ENCODE data around the gene CARMIL1.

GRCh38 chr6:25603251-25603650 is 324.1 kb downstream of the CARMIL1 start:
- TF ChIP-seq BRCA1 (IDR thresholded peaks at IDR 0.05; ENCODE audit: low read depth, low read length) (no peak), POLR2AphosphoS5 (IDR thresholded peaks at IDR 0.05; ENCODE audit: low read depth, low read length) (no peak), SIRT6 (IDR thresholded peaks at IDR 0.05; ENCODE audit: low read length) (no peak), CTCF (IDR thresholded peaks at IDR 0.05; ENCODE audit: control extremely low read depth in 1 of 3, insufficient read depth in 1 of 3, low read depth in 1 of 3, low read length in 3 of 3) (no peak), POLR2A (IDR thresholded peaks at IDR 0.05; ENCODE audit: control extremely low read depth in 1 of 2, low read depth in 2 of 2, low read length in 2 of 2) (no peak), EP300 (IDR thresholded peaks at IDR 0.05; ENCODE audit: borderline replicate concordance in 1 of 2, low read depth in 2 of 2, low read length in 2 of 2) (no peak), GABPA (IDR thresholded peaks at IDR 0.05; ENCODE audit: borderline replicate concordance, insufficient read depth, low read length) (no peak), TAF1 (IDR thresholded peaks at IDR 0.05; ENCODE audit: low read depth, low read length) (no peak), RFX5 (IDR thresholded peaks at IDR 0.05; ENCODE audit: borderline replicate concordance, low read depth, low read length) (no peak), CHD2 (IDR thresholded peaks at IDR 0.05; ENCODE audit: low read length) (no peak), TCF12 (IDR thresholded peaks at IDR 0.05; ENCODE audit: low read depth, low read length) (no peak), ATF2 (IDR thresholded peaks at IDR 0.05; ENCODE audit: low read length) (no peak), FOSL1 (IDR thresholded peaks at IDR 0.05; ENCODE audit: insufficient read depth, low read depth, low read length) (no peak)
- TF ChIP-seq, protein P1, sequence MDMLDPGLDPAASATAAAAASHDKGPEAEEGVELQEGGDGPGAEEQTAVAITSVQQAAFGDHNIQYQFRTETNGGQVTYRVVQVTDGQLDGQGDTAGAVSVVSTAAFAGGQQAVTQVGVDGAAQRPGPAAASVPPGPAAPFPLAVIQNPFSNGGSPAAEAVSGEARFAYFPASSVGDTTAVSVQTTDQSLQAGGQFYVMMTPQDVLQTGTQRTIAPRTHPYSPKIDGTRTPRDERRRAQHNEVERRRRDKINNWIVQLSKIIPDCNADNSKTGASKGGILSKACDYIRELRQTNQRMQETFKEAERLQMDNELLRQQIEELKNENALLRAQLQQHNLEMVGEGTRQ (IDR thresholded peaks at IDR 0.05; ENCODE audit: low read length), result no peak

All from H1 (cell line).